Breast epithelium (tissue), 3 donors: Measurements from ENCODE around the gene CACNG4.

ENCODE experiments used
- POLR2A ChIP-seq: fragments of 450-650 bp; IDR thresholded peaks from one replicate; pipeline ENCODE4 v1.6.1; 2016; ENCODE audit warnings: antibody characterized with exemption, mild to moderate bottlenecking, moderate library complexity
- POLR2AphosphoS5 ChIP-seq, 3 donors: sonication (generic); formaldehyde crosslinking; IDR thresholded peaks; one replicate each; pipeline ENCODE4 v1.6.1; 2017; ENCODE audit warnings: antibody characterized with exemption in 3 of 3

- TF ChIP-seq POLR2A (no peak), POLR2AphosphoS5 (IDR thresholded peaks at IDR 0.05) (no peak)
Measured at GRCh38 chr17:66975614-66976378, 11.3 kb downstream of the CACNG4 start.
